Urinary bladder (tissue), 4 donors: ENCODE measurements around the gene ATAD5. TPM values are rescaled to one million over a fixed set of nuclear protein-coding genes. Genes with fewer than 3 reads are reported as not detected.
"Not testable (repeated sequence)": the region's sequence is repeated elsewhere in the genome, so short reads cannot be mapped to it uniquely, and the experiment has no call there.

Source experiments
- DNase-seq: peaks from one replicate; pipeline ENCODE4 v3.0.0-alpha.2; 2015; ENCODE audit errors: extremely low spot score
- H3K27ac ChIP-seq: one replicate; pipeline ENCODE4 v1.5.1; 2013; ENCODE audit warnings: low read depth, mild to moderate bottlenecking, moderate library complexity
- H3K36me3 ChIP-seq: one replicate; pipeline ENCODE4 v1.6.1; 2013; ENCODE audit warnings: mild to moderate bottlenecking, moderate library complexity; ENCODE audit not compliant: insufficient read depth
- H3K4me1 ChIP-seq: one replicate; pipeline ENCODE4 v1.6.1; 2013; ENCODE audit warnings: mild to moderate bottlenecking, moderate library complexity; ENCODE audit not compliant: insufficient read depth
- H3K4me3 ChIP-seq: one replicate; pipeline ENCODE4 v1.5.1; 2013; ENCODE audit warnings: low read depth, low read length
- WGBS: extraction: QIAGEN DNeasy Blood & Tissue Kit; methylation state at CpG from one replicate; pipeline ENCODE4 v1.1.7; 2013; 5-methylcytosine and 5-hydroxymethylcytosine counted together
- polyA plus RNA-seq: library from polyadenylated mRNA; stranded (reverse); fragments of 200-250 nt; gene quantifications from one replicate; pipeline ENCODE4 v1.2.3, GENCODE V29; 2013
- total RNA-seq: library from RNA; depleted of rRNA; stranded (reverse); fragments of >200 nt; gene quantifications from one replicate; pipeline ENCODE4 v1.2.3, GENCODE V29; 2014
- donor health status: healthy with polysubstance abuse.
- donor health status: healthy.

The ATAD5 gene
- total and polyA plus RNA-seq, 2 donors: 0.44 to 10.6 TPM

- DNase-seq: no peak
- H3K27ac ChIP-seq: no peak overlapping the region
- H3K4me3 ChIP-seq: no peak overlapping the region
- H3K36me3 ChIP-seq: peaks cover under 1% of the 10 kb centered on the region
- 86% methylated on average over 3 of the region's 3 CpGs for WGBS
- H3K4me1 ChIP-seq: no peaks in the 10 kb centered on the region
Observed at GRCh38 chr17:30908717-30909420, 77.1 kb downstream of the ATAD5 start.

GRCh38 chr17:30910151-30910550 is 78.4 kb downstream of the ATAD5 start:
- not testable (repeated sequence) for H3K4me1 ChIP-seq, DNase-seq, H3K4me3 ChIP-seq, H3K27ac ChIP-seq, H3K36me3 ChIP-seq
- 91% methylated on average over 7 of the region's 7 CpGs for WGBS

- Histone ChIP-seq H3K27ac (no peak overlapping the region), H3K4me1 (no peaks in the 10 kb centered on the region), H3K36me3 (no peaks in the 10 kb centered on the region), H3K4me3 (no peak overlapping the region)
- no peak for DNase-seq
Observed at GRCh38 chr17:30913955-30914354, 82.2 kb downstream of the ATAD5 start.

- DNase-seq: no peak
- Histone ChIP-seq H3K4me1 (no peaks in the 10 kb centered on the region), H3K27ac (no peak overlapping the region), H3K36me3 (no peaks in the 10 kb centered on the region), H3K4me3 (no peak overlapping the region)
- 73% methylated on average over 5 of the region's 5 CpGs for WGBS
Observed at GRCh38 chr17:30915833-30916611, 84.3 kb downstream of the ATAD5 start.

- Histone ChIP-seq H3K4me3 (no peak overlapping the region), H3K27ac (no peak overlapping the region), H3K4me1 (no peaks in the 10 kb centered on the region), H3K36me3 (no peaks in the 10 kb centered on the region)
- no peak for DNase-seq
Observed at GRCh38 chr17:30917050-30917449, 85.3 kb downstream of the ATAD5 start.

GRCh38 chr17:30920282-30920681 is 88.5 kb downstream of the ATAD5 start:
- Histone ChIP-seq H3K36me3 (no peaks in the 10 kb centered on the region), H3K4me3 (no peak overlapping the region), H3K4me1 (no peaks in the 10 kb centered on the region), H3K27ac (no peak overlapping the region)
- no peak for DNase-seq
- 42% methylated on average over 4 of the region's 4 CpGs for WGBS

GRCh38 chr17:30920683-30921543 is 89.1 kb downstream of the ATAD5 start:
- DNase-seq: no peak
- 79% methylated on average over 11 of the region's 11 CpGs for WGBS
- no peak overlapping the region for H3K27ac ChIP-seq
- no peaks in the 10 kb centered on the region for H3K4me1 ChIP-seq
- no peaks in the 10 kb centered on the region for H3K36me3 ChIP-seq
- no peak overlapping the region for H3K4me3 ChIP-seq

GRCh38 chr17:30921544-30922196 is 89.9 kb downstream of the ATAD5 start, which contains the start of gene ADAP2:
Gene ADAP2 (plus strand): TSS chr17:30921945. CDS start chr17:30922015, 70 bp downstream.
- 2% methylated on average over 60 of the region's 60 CpGs for WGBS
- Histone ChIP-seq H3K4me3 (peak within 1 kb of the TSS; percentile 44), H3K27ac (peak within 1 kb of the TSS; percentile 19), H3K4me1 (no peaks in the 10 kb centered on the region), H3K36me3 (no peaks in the 10 kb centered on the region)
- DNase-seq: no peak

- DNase-seq: no peak
- Histone ChIP-seq H3K4me1 (no peaks in the 10 kb centered on the region), H3K27ac (no peak overlapping the region), H3K4me3 (peak overlapping the region; percentile 44), H3K36me3 (no peaks in the 10 kb centered on the region)
- WGBS: 3% methylated on average over 66 of the region's 66 CpGs
Observed at GRCh38 chr17:30922235-30923030, 90.7 kb downstream of the ATAD5 start.

- no peak for DNase-seq
- Histone ChIP-seq H3K27ac (no peak overlapping the region), H3K4me3 (no peak overlapping the region), H3K36me3 (no peaks in the 10 kb centered on the region), H3K4me1 (no peaks in the 10 kb centered on the region)
- WGBS: 68% methylated on average over 2 of the region's 2 CpGs
Observed at GRCh38 chr17:30924341-30924740, 92.6 kb downstream of the ATAD5 start.

- 80% methylated on average over 6 of the region's 6 CpGs for WGBS
- Histone ChIP-seq H3K4me1 (no peaks in the 10 kb centered on the region), H3K27ac (no peak overlapping the region), H3K4me3 (no peak overlapping the region), H3K36me3 (no peaks in the 10 kb centered on the region)
- DNase-seq: no peak
Observed at GRCh38 chr17:30926516-30926915, 94.8 kb downstream of the ATAD5 start.

GRCh38 chr17:30927756-30928155 is 96.0 kb downstream of the ATAD5 start:
- Histone ChIP-seq H3K27ac (no peak overlapping the region), H3K36me3 (no peaks in the 10 kb centered on the region), H3K4me1 (no peaks in the 10 kb centered on the region), H3K4me3 (no peak overlapping the region)
- 86% methylated on average over 5 of the region's 5 CpGs for WGBS
- no peak for DNase-seq
